GM12873 (cell line): ENCODE data around the gene FBLN5.

Experiments
- CTCF ChIP-seq: IDR thresholded peaks from 2 replicates; pipeline ENCODE4 v1.5.1; 2012; ENCODE audit warnings: low read depth, mild to moderate bottlenecking, moderate library complexity, low read length, control low read depth; ENCODE audit not compliant: insufficient read depth; ENCODE audit errors: missing control alignments

The FBLN5 gene

GRCh38 chr14:91882776-91883175 lies 64.7 kb downstream of the FBLN5 start:
- TF ChIP-seq CTCF = no peak

GRCh38 chr14:91882369-91882768 lies 65.1 kb downstream of the FBLN5 start:
- TF ChIP-seq CTCF = no peak

GRCh38 chr14:91879196-91879595 lies 68.3 kb downstream of the FBLN5 start:
- no peak for TF ChIP-seq CTCF

GRCh38 chr14:91878274-91878673 lies 69.2 kb downstream of the FBLN5 start:
- no peak for TF ChIP-seq CTCF

GRCh38 chr14:91877376-91877915 lies 70.0 kb downstream of the FBLN5 start:
- no peak for TF ChIP-seq CTCF

- TF ChIP-seq CTCF = no peak
Observed at GRCh38 chr14:91876492-91876891, 71.0 kb downstream of the FBLN5 start.

GRCh38 chr14:91875525-91876286 lies 71.8 kb downstream of the FBLN5 start:
- TF ChIP-seq CTCF = no peak
